Heart right ventricle (tissue), 16 donors: ENCODE results near the gene PRKAA1. TPM values are rescaled to one million over a fixed set of nuclear protein-coding genes. Genes with fewer than 3 reads are reported as not detected.
"Not testable (repeated sequence)": the region's sequence is repeated elsewhere in the genome, so short reads cannot be mapped to it uniquely, and the experiment has no call there.

Experiments used
- ATAC-seq, 8 donors: fragments of 200-7000 bp; cut with Tn5 transposase; one replicate each; pipeline ENCODE4 v1.9.1; 2020; ENCODE audit warnings: mild to moderate bottlenecking in 8 of 8, moderate library complexity in 8 of 8, moderate number of reproducible peaks in 1 of 8
- DNase-seq, 2 donors: peaks; one replicate each; pipeline ENCODE4 v3.0.0-alpha.2; 2020
- H3K27ac ChIP-seq, 10 donors: fragments of 200-600 bp; sonication (generic) in 2 of 10; one replicate each; pipeline versions ENCODE4 v1.5.0 to v1.8.0; 2020 to 2022; ENCODE audit warnings: mild to moderate bottlenecking in 3 of 10
- H3K27me3 ChIP-seq, 7 donors: fragments of 200-600 bp; one replicate each; pipeline ENCODE4 v1.8.0; 2021 to 2022; ENCODE audit warnings: mild to moderate bottlenecking in 2 of 7
- H3K36me3 ChIP-seq, 9 donors: fragments of 200-600 bp; sonication (generic) in 1 of 9; one replicate each; pipeline versions ENCODE4 v1.5.0 to v1.8.0; 2020 to 2022; ENCODE audit warnings: mild to moderate bottlenecking in 2 of 9
- H3K4me1 ChIP-seq, 9 donors: fragments of 200-600 bp; sonication (generic) in 1 of 9; one replicate each; pipeline versions ENCODE4 v1.5.0 to v1.8.0; 2020 to 2022; ENCODE audit warnings: mild to moderate bottlenecking in 4 of 9
- H3K4me3 ChIP-seq, 10 donors: fragments of 200-600 bp; sonication (generic) in 2 of 10; one replicate each; pipeline versions ENCODE4 v1.5.0 to v1.8.0; 2020 to 2022; ENCODE audit warnings: mild to moderate bottlenecking in 7 of 10, moderate library complexity in 2 of 10
- H3K9me3 ChIP-seq, 11 donors: fragments of 200-600 bp in 10 of 11; sonication (generic) in 2 of 11; one replicate each; pipeline versions ENCODE4 v1.5.0 to v1.8.0; 2013 to 2022; ENCODE audit warnings: mild to moderate bottlenecking in 2 of 11, control low read depth in 1 of 11, moderate library complexity in 1 of 11
- CTCF ChIP-seq, 9 donors: fragments of 200-600 bp; sonication (generic) in 2 of 9; IDR thresholded peaks; one replicate each; pipeline versions ENCODE4 v1.5.0 to v1.8.0; 2021 to 2022; ENCODE audit warnings: antibody characterized with exemption in 9 of 9, mild to moderate bottlenecking in 5 of 9, moderate library complexity in 1 of 9
- WGBS, 2 donors: extraction: QIAGEN DNeasy Blood & Tissue Kit; methylation state at CpG; one replicate each; pipeline ENCODE4 v1.1.7; 2013; ENCODE audit warnings: inconsistent platforms in 1 of 2; 5-methylcytosine and 5-hydroxymethylcytosine counted together
- intact Hi-C, 10 donors: fragments of 100-400 bp; cut with DNase I; formaldehyde crosslinking; loops; one replicate each; pipeline versions ENCODE4 v1.11.1 to v1.14.2; 2022
- polyA plus RNA-seq, 2 donors: library from polyadenylated mRNA; stranded (reverse); fragments of 200-250 nt; gene quantifications; one replicate each; pipeline ENCODE4 v1.2.3, GENCODE V29; 2013
- total RNA-seq, 10 donors: library from RNA; stranded (reverse); fragmentation: NEBNext Ultra II Directional in 3 of 10; extraction: Animal tissue kit (Norgen Biotek cat#: 25700) in 3 of 10; gene quantifications; one replicate each; pipeline versions ENCODE4 v1.2.1 to v1.2.4, GENCODE V29; 2021 to 2023
- donor health status: Arrhythmogenic right ventricular cardiomyopathy.
- donor health status: ischemic (EF 13 %, LVEDD 7.1; RV severe dilation, severe dysfunction).
- donor health status: healthy with polysubstance abuse.
- donor health status: DM: no; HTN: yes; CAD: no.
- donor health status: DM: no; HTN: no; CAD: no.
- donor health status: ischemic (EF 25% LVEDD 6.9; RV normal size, moderate dysfunction).
- donor health status: ischemic (EF 25% LVEDD 5.7; RV mildly dilated, moderate dysfunction).
- donor health status: healthy.
- donor health status: DM: yes; HTN: yes; CAD: no.
- donor health status: Ischemic cardiomyopathy.
- donor health status: ischemic (EF 35%, LVEDD 5.7; RV mildly dilated, moderate dysfunction).
- donor health status: nonischemic (EF 11% LVEDD 7.7; RV severe dilation, severe dysfunction).
- donor health status: DM: yes; HTN: yes; CAD: no.
- donor health status: PGD.
- donor health status: ischemic (EF 29% LVEDD 5.4; RV normal size, mild dysfunction).
- donor health status: nonischemic (EF 23%, LVEDD 6.1; RV moderate dilation, normal function).

The PRKAA1 gene
- total and polyA plus RNA-seq, 12 donors: 11.0 to 53.2 (median 41.2) TPM

- Histone ChIP-seq H3K4me3 (no peak overlapping the region), H3K4me1 (peaks cover 0 to 7% (median 0%) of the 10 kb centered on the region in 9 donors), H3K27ac (no peak overlapping the region), H3K27me3 (no peaks in the 10 kb centered on the region), H3K36me3 (peaks cover 0 to 70% (median 6%) of the 10 kb centered on the region in 9 donors), H3K9me3 (peaks cover 0 to 14% (median 0%) of the 10 kb centered on the region in 11 donors)
- ATAC-seq (peak in 1 of 8 donors; percentile 65), DNase-seq (no peak)
- no peak for TF ChIP-seq CTCF (IDR thresholded peaks at IDR 0.05)
- intact Hi-C loops: no loop called here
Observed at GRCh38 chr5:40717281-40717680, 80.9 kb downstream of the PRKAA1 start.

- Histone ChIP-seq H3K4me1 (peaks cover 0 to 7% (median 0%) of the 10 kb centered on the region in 9 donors), H3K9me3 (peaks cover 0 to 11% (median 0%) of the 10 kb centered on the region in 11 donors), H3K27ac (no peak overlapping the region), H3K36me3 (peaks cover 0 to 63% (median 6%) of the 10 kb centered on the region in 9 donors), H3K4me3 (no peak overlapping the region), H3K27me3 (no peaks in the 10 kb centered on the region)
- ATAC-seq (no peak), DNase-seq (no peak)
- TF ChIP-seq CTCF (IDR thresholded peaks at IDR 0.05): no peak
- 93 to 96% methylated on average over 2 of the region's 2 CpGs for WGBS, 2 donors
- intact Hi-C loops: no loop called here
Observed at GRCh38 chr5:40716590-40716989, 81.6 kb downstream of the PRKAA1 start.

GRCh38 chr5:40716000-40716399, 82.2 kb downstream of the PRKAA1 start:
- DNase-seq: no peak
- WGBS, 2 donors: 30 to 61% methylated on average over 2 of the region's 2 CpGs
- H3K27ac ChIP-seq: no peak overlapping the region
- TF ChIP-seq CTCF (IDR thresholded peaks at IDR 0.05): peak in 4 of 9 donors; percentile 22 to 35 (median 26)
- H3K36me3 ChIP-seq: peaks cover 0 to 57% (median 4%) of the 10 kb centered on the region in 9 donors
- ATAC-seq: no peak
- peaks cover 0 to 11% (median 0%) of the 10 kb centered on the region in 11 donors for H3K9me3 ChIP-seq
- peaks cover 0 to 7% (median 0%) of the 10 kb centered on the region in 9 donors for H3K4me1 ChIP-seq
- H3K4me3 ChIP-seq: no peak overlapping the region
- H3K27me3 ChIP-seq: no peaks in the 10 kb centered on the region
- intact Hi-C loops: no loop called here

GRCh38 chr5:40714001-40714400, 84.2 kb downstream of the PRKAA1 start:
- H3K4me3 ChIP-seq: no peak overlapping the region
- no peak for TF ChIP-seq CTCF (IDR thresholded peaks at IDR 0.05)
- peaks cover 0 to 38% (median 0%) of the 10 kb centered on the region in 9 donors for H3K36me3 ChIP-seq
- ATAC-seq: no peak
- peaks cover 0 to 7% (median 0%) of the 10 kb centered on the region in 9 donors for H3K4me1 ChIP-seq
- DNase-seq: no peak
- H3K9me3 ChIP-seq: peaks cover 0 to 21% (median 0%) of the 10 kb centered on the region in 11 donors
- intact Hi-C loops: no loop called here
- no peaks in the 10 kb centered on the region for H3K27me3 ChIP-seq
- H3K27ac ChIP-seq: no peak overlapping the region

- DNase-seq, ATAC-seq, intact Hi-C loops, H3K27me3 ChIP-seq, H3K4me1 ChIP-seq, H3K27ac ChIP-seq, H3K4me3 ChIP-seq: not testable (repeated sequence)
- Histone ChIP-seq H3K36me3 (peaks cover 0 to 10% (median 0%) of the 10 kb centered on the region in 9 donors), H3K9me3 (peaks cover 0 to 41% (median 3%) of the 10 kb centered on the region in 11 donors)
Observed at GRCh38 chr5:40710575-40710974, 87.6 kb downstream of the PRKAA1 start.

Other genes starting within 250 kb of the PRKAA1 start
- gene PTGER4, start 118.5 kb downstream of the PRKAA1 start, total RNA-seq: 10 to 100 TPM in 3 of 10 donors, 1 to 10 TPM in 7; 2.0 to 20.3 (median 7.7) TPM
- 1 to 10 TPM; 2.6 to 3.0 TPM for gene PTGER4, start 118.5 kb downstream of the PRKAA1 start, polyA plus RNA-seq
- gene TTC33, start 42.4 kb downstream of the PRKAA1 start, total RNA-seq: 10 to 100 TPM; 12.9 to 20.1 (median 17.9) TPM
- gene TTC33, start 42.4 kb downstream of the PRKAA1 start, polyA plus RNA-seq: 1 to 10 TPM; 6.4 to 7.2 TPM
- gene RPL37, start 36.8 kb upstream of the PRKAA1 start, total RNA-seq: 100 to 1,000 TPM; 530 to 829 (median 577) TPM
- 1,000 to 10,000 TPM; 1,171 to 1,864 TPM for gene RPL37, start 36.8 kb upstream of the PRKAA1 start, polyA plus RNA-seq
- gene CARD6, start 43.0 kb upstream of the PRKAA1 start, total RNA-seq: 1 to 10 TPM; 4.4 to 9.1 (median 5.4) TPM
- gene CARD6, start 43.0 kb upstream of the PRKAA1 start, polyA plus RNA-seq: 1 to 10 TPM; 2.7 to 3.3 TPM
- 100 to 1,000 TPM in 4 of 10 donors, 10 to 100 TPM in 6; 43.9 to 399 (median 84.7) TPM for gene C7, start 111.1 kb upstream of the PRKAA1 start, total RNA-seq
- 100 to 1,000 TPM; 141 to 255 TPM for gene C7, start 111.1 kb upstream of the PRKAA1 start, polyA plus RNA-seq